PC-3 (cell line): ENCODE results near the gene MICALL1.

Experiments used
- EZH2phosphoT487 ChIP-seq: fragments of 300-600 bp; sonication (generic); IDR thresholded peaks from 2 replicates; pipeline ENCODE4 v1.6.1; 2018; ENCODE audit warnings: mild to moderate bottlenecking, antibody characterized with exemption, low read length, borderline replicate concordance
- TF ChIP-seq, protein P1 (sequence below): fragments of 300-600 bp; sonication (generic); conservative IDR thresholded peaks from 2 replicates; pipeline ENCODE4 v1.5.1; 2017; ENCODE audit warnings: antibody characterized with exemption, low read depth, mild to moderate bottlenecking, low read length

DNA sequence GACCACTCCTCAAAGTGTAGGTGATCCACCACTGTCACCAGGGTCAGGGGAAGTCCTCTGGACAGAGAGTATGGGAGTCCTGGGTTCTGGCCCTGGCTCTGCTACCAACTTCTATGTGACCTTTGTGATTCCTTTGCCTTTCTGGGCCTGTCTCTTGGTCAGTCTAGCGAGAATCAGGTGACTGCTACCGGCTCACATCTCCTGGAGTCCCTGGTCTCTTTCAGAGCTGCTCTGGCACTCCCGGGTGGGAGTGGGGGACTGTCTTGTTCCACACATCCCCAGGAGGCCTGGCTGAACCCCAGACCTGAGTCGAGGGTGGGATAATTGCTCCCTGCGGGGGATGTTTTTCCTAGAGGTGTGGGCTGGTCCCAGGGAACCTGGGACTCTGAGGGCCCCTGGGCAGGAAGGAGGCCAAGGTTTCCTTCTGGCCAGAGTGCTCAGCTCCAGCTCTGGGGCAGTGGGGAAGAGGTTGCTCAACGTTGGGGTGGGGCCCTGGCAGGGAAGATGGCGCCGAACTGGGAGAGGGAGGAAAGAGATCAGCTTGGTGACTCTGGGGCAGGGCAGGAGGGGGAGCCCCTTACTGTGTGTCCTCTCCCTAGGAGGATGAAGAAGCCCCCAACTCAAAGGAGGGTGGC, 76.2 kb downstream of the MICALL1 start:
- no peak for TF ChIP-seq EZH2phosphoT487
- TF ChIP-seq, protein P1, sequence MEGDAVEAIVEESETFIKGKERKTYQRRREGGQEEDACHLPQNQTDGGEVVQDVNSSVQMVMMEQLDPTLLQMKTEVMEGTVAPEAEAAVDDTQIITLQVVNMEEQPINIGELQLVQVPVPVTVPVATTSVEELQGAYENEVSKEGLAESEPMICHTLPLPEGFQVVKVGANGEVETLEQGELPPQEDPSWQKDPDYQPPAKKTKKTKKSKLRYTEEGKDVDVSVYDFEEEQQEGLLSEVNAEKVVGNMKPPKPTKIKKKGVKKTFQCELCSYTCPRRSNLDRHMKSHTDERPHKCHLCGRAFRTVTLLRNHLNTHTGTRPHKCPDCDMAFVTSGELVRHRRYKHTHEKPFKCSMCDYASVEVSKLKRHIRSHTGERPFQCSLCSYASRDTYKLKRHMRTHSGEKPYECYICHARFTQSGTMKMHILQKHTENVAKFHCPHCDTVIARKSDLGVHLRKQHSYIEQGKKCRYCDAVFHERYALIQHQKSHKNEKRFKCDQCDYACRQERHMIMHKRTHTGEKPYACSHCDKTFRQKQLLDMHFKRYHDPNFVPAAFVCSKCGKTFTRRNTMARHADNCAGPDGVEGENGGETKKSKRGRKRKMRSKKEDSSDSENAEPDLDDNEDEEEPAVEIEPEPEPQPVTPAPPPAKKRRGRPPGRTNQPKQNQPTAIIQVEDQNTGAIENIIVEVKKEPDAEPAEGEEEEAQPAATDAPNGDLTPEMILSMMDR: no peak
